ENCODE data around the gene NHSL2.

The NHSL2 gene

DNA sequence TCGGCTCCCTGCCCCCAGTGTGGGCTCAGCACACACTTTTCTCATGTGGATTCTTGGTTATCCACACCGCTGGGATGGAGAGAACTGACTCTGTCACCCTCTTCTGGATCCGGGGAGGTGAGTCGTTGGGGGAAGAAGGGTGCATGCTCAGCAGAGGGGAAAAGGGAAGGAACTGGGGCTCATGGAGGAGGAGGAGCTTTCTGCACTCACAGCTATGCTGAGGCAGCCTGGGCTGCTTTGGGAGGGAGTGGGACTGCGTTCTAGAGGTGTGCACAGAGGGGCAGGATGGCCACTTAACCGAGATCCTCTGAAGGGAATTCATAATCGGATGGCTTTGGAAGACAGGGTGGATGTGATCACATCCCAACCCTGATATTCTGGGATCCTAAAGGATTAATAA lies 169.5 kb downstream of the NHSL2 start:
- H3K4me3 ChIP-seq (ENCODE audit: low read length) = no peak overlapping the region
- TF ChIP-seq, protein P1, sequence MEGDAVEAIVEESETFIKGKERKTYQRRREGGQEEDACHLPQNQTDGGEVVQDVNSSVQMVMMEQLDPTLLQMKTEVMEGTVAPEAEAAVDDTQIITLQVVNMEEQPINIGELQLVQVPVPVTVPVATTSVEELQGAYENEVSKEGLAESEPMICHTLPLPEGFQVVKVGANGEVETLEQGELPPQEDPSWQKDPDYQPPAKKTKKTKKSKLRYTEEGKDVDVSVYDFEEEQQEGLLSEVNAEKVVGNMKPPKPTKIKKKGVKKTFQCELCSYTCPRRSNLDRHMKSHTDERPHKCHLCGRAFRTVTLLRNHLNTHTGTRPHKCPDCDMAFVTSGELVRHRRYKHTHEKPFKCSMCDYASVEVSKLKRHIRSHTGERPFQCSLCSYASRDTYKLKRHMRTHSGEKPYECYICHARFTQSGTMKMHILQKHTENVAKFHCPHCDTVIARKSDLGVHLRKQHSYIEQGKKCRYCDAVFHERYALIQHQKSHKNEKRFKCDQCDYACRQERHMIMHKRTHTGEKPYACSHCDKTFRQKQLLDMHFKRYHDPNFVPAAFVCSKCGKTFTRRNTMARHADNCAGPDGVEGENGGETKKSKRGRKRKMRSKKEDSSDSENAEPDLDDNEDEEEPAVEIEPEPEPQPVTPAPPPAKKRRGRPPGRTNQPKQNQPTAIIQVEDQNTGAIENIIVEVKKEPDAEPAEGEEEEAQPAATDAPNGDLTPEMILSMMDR (conservative IDR thresholded peaks at IDR 0.05; ENCODE audit: low read depth, low read length) = no peak
- no peak for DNase-seq (ENCODE audit: low read depth)

DNA sequence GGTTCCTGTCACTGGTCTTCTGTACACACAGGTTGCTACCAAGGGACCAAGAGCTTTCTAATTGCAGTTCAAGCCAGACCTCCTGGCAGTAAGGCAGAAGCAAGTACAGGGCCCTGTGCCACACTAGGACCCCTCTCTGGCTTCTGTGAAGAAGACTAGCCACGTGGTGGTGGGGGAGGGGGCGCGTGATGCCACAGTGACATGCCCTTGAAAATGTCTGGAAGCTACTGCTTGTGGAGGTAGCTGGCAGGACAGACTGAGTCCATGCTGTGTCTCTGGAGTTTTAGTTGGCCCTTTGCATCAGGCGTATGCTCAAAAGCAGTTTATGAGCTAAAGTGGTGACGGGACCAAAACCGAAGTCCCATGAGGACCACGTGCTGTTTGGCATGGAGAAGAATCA lies 170.2 kb downstream of the NHSL2 start:
- TF ChIP-seq, protein P1 (conservative IDR thresholded peaks at IDR 0.05; ENCODE audit: low read depth, low read length) = no peak
- H3K4me3 ChIP-seq (ENCODE audit: low read length) = no peak overlapping the region

DNA sequence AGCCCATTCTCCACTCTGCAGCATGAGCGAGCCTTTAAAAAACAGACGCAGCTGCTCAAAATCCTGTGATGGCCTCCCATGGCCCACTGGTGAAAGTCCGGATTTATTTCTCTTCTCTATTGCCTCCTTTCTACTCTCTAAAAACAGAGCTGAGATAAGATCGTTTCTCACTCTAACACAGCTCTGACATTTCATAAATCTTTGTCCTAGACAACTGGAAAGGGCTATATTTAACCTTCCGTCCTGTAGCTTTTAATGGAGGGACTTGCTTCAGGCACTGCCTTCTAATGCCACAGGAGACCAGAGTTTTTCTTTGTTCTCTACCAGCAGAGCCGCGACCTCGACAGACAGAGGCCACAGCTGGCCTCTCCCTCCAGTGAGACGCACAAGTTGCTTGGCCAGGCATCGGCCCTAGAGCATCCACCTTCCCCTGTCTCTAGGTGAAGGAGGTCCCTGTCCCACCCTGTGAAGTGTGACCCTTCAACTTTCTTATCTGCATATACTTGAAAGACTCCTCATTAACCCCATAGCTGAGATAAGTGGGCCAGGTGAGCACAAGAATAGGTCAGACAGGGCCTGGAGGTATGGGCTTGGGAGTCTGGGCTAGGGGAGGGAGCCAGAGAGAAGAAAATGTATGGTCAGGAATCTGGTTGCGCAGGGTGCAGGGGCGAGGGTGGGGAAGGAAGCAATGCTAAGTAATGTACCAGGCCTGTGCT lies 171.1 kb downstream of the NHSL2 start:
- no peak for DNase-seq (ENCODE audit: low read depth)
- TF ChIP-seq, protein P1 (conservative IDR thresholded peaks at IDR 0.05; ENCODE audit: low read depth, low read length) = no peak
- no peak overlapping the region for H3K4me3 ChIP-seq (ENCODE audit: low read length)

More for the DNA sequence above, 170.2 kb downstream of the NHSL2 start:
- no peak for DNase-seq (ENCODE audit: low read depth)

DNA sequence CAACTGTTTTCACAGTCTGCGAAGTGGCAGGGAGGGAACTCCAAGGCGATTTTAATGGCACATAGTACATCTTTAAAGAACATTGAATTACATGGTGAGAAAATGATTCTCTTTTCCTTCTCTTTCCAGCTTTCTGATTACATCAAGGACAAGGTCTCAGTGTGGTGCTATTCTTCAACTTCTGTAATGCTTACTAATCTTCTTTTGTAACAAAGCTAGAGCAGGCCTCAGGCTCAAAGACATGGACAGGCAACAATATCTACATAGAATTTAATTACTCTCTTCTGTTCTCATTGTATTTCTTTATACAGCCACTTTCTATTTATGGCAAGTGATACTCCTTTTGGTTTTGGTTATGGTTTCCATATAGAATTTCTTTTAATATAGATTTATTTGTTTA lies 172.6 kb downstream of the NHSL2 start:
- no peak overlapping the region for H3K4me3 ChIP-seq (ENCODE audit: low read length)
- TF ChIP-seq, protein P1 (conservative IDR thresholded peaks at IDR 0.05; ENCODE audit: low read depth, low read length) = no peak
- no peak for DNase-seq (ENCODE audit: low read depth)

DNA sequence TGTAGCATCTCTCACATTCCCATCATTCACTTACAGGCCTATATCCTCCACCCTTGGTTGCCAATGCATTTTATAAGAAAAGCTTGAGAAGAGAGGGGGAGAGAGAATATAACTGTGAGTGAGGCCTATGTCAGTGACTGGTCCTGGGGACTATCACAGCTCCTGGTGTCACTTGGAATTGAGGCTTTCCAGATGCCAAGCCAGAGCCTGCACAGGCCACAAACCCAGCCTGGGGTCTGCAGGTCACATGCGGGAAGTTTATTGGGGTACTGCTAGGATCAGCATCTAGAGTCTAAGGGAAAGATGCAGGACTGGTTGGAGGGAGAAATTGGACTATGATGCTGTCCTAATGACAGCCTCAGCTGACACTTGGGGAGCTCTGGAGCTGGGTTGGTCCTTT lies 173.5 kb downstream of the NHSL2 start:
- TF ChIP-seq, protein P1 (conservative IDR thresholded peaks at IDR 0.05; ENCODE audit: low read depth, low read length) = no peak
- DNase-seq (ENCODE audit: low read depth) = no peak
- H3K4me3 ChIP-seq (ENCODE audit: low read length) = no peak overlapping the region

DNA sequence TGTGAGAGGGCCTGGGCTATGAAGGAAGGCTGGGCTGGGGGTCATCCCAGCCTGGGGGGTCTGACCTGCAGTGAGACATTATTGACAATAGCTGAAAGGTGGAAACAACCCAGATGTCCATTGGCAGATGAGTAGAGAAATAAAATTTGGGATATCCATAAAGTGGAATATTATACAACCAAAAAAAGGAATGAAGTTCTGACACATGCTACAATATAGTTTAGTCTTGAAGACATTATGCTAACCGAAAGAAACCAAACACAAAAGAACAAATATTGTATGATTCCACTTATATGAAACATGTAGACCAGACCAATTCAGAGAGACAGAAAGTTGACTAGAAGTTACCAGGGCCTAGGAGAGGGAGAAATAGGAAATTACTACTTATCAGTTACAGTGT lies 176.3 kb downstream of the NHSL2 start:
- TF ChIP-seq, protein P1 (conservative IDR thresholded peaks at IDR 0.05; ENCODE audit: low read depth, low read length) = no peak
- DNase-seq (ENCODE audit: low read depth) = no peak
- no peak overlapping the region for H3K4me3 ChIP-seq (ENCODE audit: low read length)

DNA sequence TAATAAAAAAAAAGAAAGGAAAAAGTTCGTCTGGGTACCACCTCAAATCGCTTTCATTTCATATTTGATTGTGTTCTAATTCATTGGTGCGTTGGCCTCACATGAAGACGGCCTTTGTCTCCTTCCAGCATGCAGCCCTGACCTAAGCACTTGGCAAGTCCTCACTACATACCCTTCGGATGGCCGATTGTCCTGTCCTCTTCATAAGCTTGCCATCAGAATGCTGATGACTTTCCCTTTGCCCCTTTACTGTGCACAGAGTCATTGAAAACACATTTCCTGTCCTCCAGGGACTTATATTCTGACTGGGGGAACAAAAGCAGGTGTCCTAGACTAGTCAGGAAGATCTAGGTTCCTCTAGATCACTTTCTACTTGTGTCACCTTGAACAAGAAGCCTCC lies 178.1 kb downstream of the NHSL2 start:
- TF ChIP-seq, protein P1 (conservative IDR thresholded peaks at IDR 0.05; ENCODE audit: low read depth, low read length) = no peak
- DNase-seq (ENCODE audit: low read depth) = no peak

More for the DNA sequence above, 178.1 kb downstream of the NHSL2 start:
- no peak overlapping the region for H3K4me3 ChIP-seq (ENCODE audit: low read length)

All from retinal pigment epithelial cell (primary cell).